Measurements from ENCODE around the gene PHKB. TPM values are rescaled to one million over a fixed set of nuclear protein-coding genes. Genes with fewer than 3 reads are reported as not detected.

PHKB gene
- polyA plus RNA-seq, 1 donor (not counting 4 experiments of a cell fraction or from before 2014, with no cell fraction given) = 71.7 TPM

DNA sequence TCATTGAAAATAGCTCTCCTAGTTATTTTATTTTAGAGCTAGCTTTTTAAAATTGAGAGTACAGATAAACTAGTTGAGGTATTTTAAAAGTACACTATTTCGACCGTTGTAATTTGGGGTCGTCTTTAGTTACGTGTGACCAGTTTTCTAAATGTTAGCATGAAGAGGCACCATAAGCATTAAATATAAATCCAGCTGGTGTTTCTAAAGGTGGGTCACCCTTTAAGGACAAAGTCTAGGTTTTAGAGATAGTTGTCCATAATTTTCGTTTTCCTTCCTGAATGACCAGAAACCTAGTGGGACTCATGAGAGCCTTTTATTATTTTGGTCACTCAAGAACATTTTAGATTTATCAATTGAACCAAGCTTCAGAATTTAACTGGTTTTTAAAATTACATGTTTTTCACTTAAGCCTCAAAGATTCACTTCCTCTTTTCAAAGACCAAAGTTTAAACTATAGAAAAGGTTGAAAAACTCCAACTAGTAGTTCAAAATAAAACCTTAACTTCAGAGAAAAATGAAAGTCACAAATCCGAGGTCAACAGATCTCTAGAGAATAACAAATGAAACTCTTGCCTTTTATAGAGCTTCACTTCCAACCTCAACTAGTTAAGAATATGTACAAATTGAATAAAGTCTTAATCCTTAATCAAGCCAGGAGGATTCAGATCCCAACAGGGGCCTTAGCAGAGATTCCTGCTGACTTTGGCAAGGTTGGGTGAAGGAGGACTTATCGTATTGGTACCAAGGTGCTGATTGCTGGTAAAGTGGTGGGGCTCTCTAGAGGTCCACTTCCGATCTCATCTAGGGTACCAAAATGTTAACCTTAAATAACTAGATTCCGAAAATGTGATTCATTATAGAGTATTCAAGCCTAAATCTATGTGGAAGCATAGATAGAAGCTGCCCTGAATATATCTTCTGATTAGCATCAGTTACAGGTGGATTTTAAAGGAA, 32.5 kb downstream of the PHKB start:
- Histone ChIP-seq H3K9me1 (ENCODE audit: control insufficient read depth, extremely low read depth, insufficient read depth, low read length) (no peaks in the 10 kb centered on the region), H3K9me3 (ENCODE audit: control insufficient read depth, low read depth, low read length) (no peaks in the 10 kb centered on the region), H3K4me3 (ENCODE audit: control insufficient read depth in 2 of 3, extremely low read depth in 1 of 3, insufficient read depth in 2 of 3, low read depth in 1 of 3, low read length in 3 of 3) (no peak overlapping the region), H3K27me3 (ENCODE audit: control insufficient read depth, extremely low read depth, insufficient read depth, low read length) (no peaks in the 10 kb centered on the region), H3K79me2 (ENCODE audit: control insufficient read depth, insufficient read depth, low read length) (peaks cover 9% of the 10 kb centered on the region), H4K20me1 (ENCODE audit: control insufficient read depth, extremely low read depth, insufficient read depth, low read length) (no peaks in the 10 kb centered on the region), H3K36me3 (ENCODE audit: control insufficient read depth in 2 of 2, extremely low read depth in 1 of 2, insufficient read depth in 2 of 2, low read length in 2 of 2) (peaks cover 0 to 3% of the 10 kb centered on the region in 2 experiments), H3K4me2 (ENCODE audit: control insufficient read depth, extremely low read depth, insufficient read depth, low read depth, low read length) (no peak overlapping the region), H3K27ac (ENCODE audit: control insufficient read depth, insufficient read depth, low read length) (no peak overlapping the region), H2AFZ (ENCODE audit: control insufficient read depth, low read length) (no peak overlapping the region), H3K9ac (ENCODE audit: control insufficient read depth, extremely low read depth, insufficient read depth, low read length) (no peak overlapping the region), H3K4me1 (ENCODE audit: control insufficient read depth, extremely low read depth, insufficient read depth, low read length) (no peaks in the 10 kb centered on the region)
- FAIRE-seq = no peak
- no peak for TF ChIP-seq EZH2 (IDR thresholded peaks at IDR 0.05; ENCODE audit: low read length)
- TF ChIP-seq, protein P1, sequence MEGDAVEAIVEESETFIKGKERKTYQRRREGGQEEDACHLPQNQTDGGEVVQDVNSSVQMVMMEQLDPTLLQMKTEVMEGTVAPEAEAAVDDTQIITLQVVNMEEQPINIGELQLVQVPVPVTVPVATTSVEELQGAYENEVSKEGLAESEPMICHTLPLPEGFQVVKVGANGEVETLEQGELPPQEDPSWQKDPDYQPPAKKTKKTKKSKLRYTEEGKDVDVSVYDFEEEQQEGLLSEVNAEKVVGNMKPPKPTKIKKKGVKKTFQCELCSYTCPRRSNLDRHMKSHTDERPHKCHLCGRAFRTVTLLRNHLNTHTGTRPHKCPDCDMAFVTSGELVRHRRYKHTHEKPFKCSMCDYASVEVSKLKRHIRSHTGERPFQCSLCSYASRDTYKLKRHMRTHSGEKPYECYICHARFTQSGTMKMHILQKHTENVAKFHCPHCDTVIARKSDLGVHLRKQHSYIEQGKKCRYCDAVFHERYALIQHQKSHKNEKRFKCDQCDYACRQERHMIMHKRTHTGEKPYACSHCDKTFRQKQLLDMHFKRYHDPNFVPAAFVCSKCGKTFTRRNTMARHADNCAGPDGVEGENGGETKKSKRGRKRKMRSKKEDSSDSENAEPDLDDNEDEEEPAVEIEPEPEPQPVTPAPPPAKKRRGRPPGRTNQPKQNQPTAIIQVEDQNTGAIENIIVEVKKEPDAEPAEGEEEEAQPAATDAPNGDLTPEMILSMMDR (optimal IDR thresholded peaks at IDR 0.05 in 1 of 3, IDR thresholded peaks at IDR 0.05 in 1 of 3, conservative IDR thresholded peaks at IDR 0.05 in 1 of 3; ENCODE audit: extremely low read depth in 1 of 3, insufficient read depth in 2 of 3, low read length in 3 of 3) = no peak
- no peak for DNase-seq (ENCODE audit: low read depth, low spot score)
- dilution Hi-C loops (cut with MboI; ENCODE audit: extremely low pct_ligation_motif_present, low sequenced_read_pairs) = no loop called here

DNA sequence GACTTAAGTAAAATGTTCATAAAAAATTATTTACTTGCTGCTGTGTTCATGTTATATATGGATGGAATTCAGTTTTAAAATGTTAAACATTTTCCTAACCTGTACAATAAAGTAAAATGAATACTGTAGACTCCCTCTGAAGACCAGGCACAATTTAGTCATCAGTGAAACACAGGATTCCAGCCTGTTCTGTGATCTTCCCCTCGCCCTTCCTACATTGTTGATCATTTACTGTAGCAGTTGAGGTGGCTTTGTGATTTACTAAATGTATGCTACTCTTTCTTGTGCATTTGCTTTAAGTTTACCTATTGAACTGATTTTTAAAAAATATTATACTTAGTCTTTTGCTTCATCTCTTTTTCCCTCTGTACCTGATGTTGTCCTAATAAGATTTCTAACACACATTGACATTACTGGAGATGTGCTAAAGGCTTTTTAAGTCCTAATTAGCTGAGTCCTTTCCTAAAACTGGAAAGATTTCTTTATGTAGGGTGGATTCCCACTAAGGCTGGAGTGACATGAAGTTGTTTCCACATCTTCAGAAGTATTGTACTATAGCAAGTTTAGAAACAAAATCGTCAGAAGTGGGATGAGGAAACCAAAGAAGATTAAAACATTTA, 38.1 kb downstream of the PHKB start:
- Histone ChIP-seq H2AFZ (ENCODE audit: control insufficient read depth, low read length) (no peak overlapping the region), H3K27me3 (ENCODE audit: control insufficient read depth, extremely low read depth, insufficient read depth, low read length) (no peaks in the 10 kb centered on the region), H3K4me1 (ENCODE audit: control insufficient read depth, extremely low read depth, insufficient read depth, low read length) (no peaks in the 10 kb centered on the region), H3K9me3 (ENCODE audit: control insufficient read depth, low read depth, low read length) (no peaks in the 10 kb centered on the region), H4K20me1 (ENCODE audit: control insufficient read depth, extremely low read depth, insufficient read depth, low read length) (no peaks in the 10 kb centered on the region), H3K4me2 (ENCODE audit: control insufficient read depth, extremely low read depth, insufficient read depth, low read depth, low read length) (no peak overlapping the region), H3K27ac (ENCODE audit: control insufficient read depth, insufficient read depth, low read length) (no peak overlapping the region), H3K9ac (ENCODE audit: control insufficient read depth, extremely low read depth, insufficient read depth, low read length) (no peak overlapping the region), H3K79me2 (ENCODE audit: control insufficient read depth, insufficient read depth, low read length) (peaks cover 2% of the 10 kb centered on the region), H3K4me3 (ENCODE audit: control insufficient read depth in 2 of 3, extremely low read depth in 1 of 3, insufficient read depth in 2 of 3, low read depth in 1 of 3, low read length in 3 of 3) (no peak overlapping the region), H3K9me1 (ENCODE audit: control insufficient read depth, extremely low read depth, insufficient read depth, low read length) (no peaks in the 10 kb centered on the region), H3K36me3 (ENCODE audit: control insufficient read depth in 2 of 2, extremely low read depth in 1 of 2, insufficient read depth in 2 of 2, low read length in 2 of 2) (peaks cover 5 to 19% of the 10 kb centered on the region in 2 experiments)
- TF ChIP-seq EZH2 (IDR thresholded peaks at IDR 0.05; ENCODE audit: low read length) = no peak
- TF ChIP-seq, protein P1 (optimal IDR thresholded peaks at IDR 0.05 in 1 of 3, IDR thresholded peaks at IDR 0.05 in 1 of 3, conservative IDR thresholded peaks at IDR 0.05 in 1 of 3; ENCODE audit: extremely low read depth in 1 of 3, insufficient read depth in 2 of 3, low read length in 3 of 3) = no peak
- dilution Hi-C loops (cut with MboI; ENCODE audit: extremely low pct_ligation_motif_present, low sequenced_read_pairs) = no loop called here
- no peak for FAIRE-seq
- no peak for DNase-seq (ENCODE audit: low read depth, low spot score)
